HL-60 (cell line): ENCODE data around the gene WDFY4.
"Not testable (repeated sequence)": the region's sequence is repeated elsewhere in the genome, so short reads cannot be mapped to it uniquely, and the experiment has no call there.

ENCODE experiments used
- DNase-seq, 2 experiments: peaks; one replicate each; pipeline ENCODE4 v3.0.0-alpha.2; 2010 to 2020; ENCODE audit warnings: low read depth in 1 of 2, low spot score in 1 of 2
- H3K27ac ChIP-seq: fragments of 250-450 bp; sonication (Bioruptor Pico); replicated peaks from 2 replicates; pipeline ENCODE4 v1.5.1; 2020; ENCODE audit warnings: mild to moderate bottlenecking, moderate library complexity
- H3K27me3 ChIP-seq: fragments of 250-450 bp; sonication (Bioruptor Pico); 2 replicates; pipeline ENCODE4 v1.5.1; 2021; ENCODE audit warnings: mild to moderate bottlenecking, moderate library complexity; ENCODE audit not compliant: insufficient read depth, poor library complexity, severe bottlenecking
- H3K4me3 ChIP-seq: replicated peaks from 2 replicates; pipeline ENCODE4 v1.5.1; 2011; ENCODE audit warnings: mild to moderate bottlenecking, control low read depth, low read length; ENCODE audit not compliant: insufficient read depth
- GABPA ChIP-seq: IDR thresholded peaks from 2 replicates; pipeline ENCODE4 v1.6.1; 2012; ENCODE audit warnings: low read depth
- POLR2AphosphoS5 ChIP-seq: IDR thresholded peaks from 2 replicates; pipeline ENCODE4 v1.6.1; 2012; ENCODE audit warnings: low read depth
- SPI1 ChIP-seq: IDR thresholded peaks from 2 replicates; pipeline ENCODE4 v1.6.1; 2012; ENCODE audit warnings: low read depth, mild to moderate bottlenecking, borderline replicate concordance
- TF ChIP-seq, protein P1 (sequence below): IDR thresholded peaks from one replicate; pipeline ENCODE4 v1.5.1; 2011; ENCODE audit warnings: low read length, control low read depth, inconsistent platforms; ENCODE audit not compliant: insufficient read depth
- TF ChIP-seq, protein P2 (sequence below): IDR thresholded peaks from 2 replicates; pipeline ENCODE4 v1.6.1; 2012; ENCODE audit warnings: low read depth; ENCODE audit not compliant: insufficient replicate concordance

The WDFY4 gene

DNA sequence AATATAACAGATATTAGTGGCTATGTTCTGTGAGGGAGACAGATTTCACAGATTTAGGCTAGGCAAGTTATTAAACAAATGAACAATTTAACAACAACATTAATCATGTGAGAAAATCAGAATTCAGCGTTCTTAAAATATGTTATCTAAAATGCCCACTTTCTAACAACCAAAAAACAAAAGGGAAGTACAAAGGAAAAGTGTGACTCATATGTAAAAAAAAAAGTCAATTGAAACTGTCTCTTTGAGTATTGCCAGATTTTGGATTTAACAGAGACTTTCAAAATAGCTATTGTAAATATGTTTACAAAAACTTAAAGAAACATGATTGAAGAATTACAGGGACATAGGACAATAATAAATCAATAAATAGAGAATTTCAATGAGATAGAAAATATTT lies 45.0 kb upstream of the WDFY4 start:
- Histone ChIP-seq H3K4me3 (no peak overlapping the region), H3K27ac (no peak overlapping the region), H3K27me3 (no peaks in the 10 kb centered on the region)
- DNase-seq = no peak
- no peak for TF ChIP-seq GABPA
- TF ChIP-seq, protein P1, sequence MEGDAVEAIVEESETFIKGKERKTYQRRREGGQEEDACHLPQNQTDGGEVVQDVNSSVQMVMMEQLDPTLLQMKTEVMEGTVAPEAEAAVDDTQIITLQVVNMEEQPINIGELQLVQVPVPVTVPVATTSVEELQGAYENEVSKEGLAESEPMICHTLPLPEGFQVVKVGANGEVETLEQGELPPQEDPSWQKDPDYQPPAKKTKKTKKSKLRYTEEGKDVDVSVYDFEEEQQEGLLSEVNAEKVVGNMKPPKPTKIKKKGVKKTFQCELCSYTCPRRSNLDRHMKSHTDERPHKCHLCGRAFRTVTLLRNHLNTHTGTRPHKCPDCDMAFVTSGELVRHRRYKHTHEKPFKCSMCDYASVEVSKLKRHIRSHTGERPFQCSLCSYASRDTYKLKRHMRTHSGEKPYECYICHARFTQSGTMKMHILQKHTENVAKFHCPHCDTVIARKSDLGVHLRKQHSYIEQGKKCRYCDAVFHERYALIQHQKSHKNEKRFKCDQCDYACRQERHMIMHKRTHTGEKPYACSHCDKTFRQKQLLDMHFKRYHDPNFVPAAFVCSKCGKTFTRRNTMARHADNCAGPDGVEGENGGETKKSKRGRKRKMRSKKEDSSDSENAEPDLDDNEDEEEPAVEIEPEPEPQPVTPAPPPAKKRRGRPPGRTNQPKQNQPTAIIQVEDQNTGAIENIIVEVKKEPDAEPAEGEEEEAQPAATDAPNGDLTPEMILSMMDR = no peak

DNA sequence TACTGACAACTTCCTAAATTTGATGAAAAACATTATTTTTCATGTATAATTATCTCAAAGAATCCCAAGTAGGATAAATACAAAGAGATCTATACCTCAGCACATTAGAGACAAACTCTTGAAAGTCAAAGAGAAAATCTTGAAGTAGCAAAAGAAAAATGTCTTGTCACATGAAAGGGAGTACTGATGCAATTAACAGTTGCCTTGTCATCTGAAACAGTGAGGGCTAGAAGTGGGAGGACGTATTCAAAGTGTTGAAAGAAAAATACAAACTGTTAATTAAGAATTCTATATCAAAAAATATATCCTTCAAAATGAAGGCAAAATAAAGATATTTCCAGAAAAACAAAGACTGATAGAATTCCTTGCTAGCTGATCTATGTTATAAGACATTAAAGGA lies 44.3 kb upstream of the WDFY4 start:
- H3K4me3 ChIP-seq = no peak overlapping the region
- H3K27me3 ChIP-seq = no peaks in the 10 kb centered on the region
- DNase-seq = no peak
- TF ChIP-seq, protein P1 = no peak
- TF ChIP-seq POLR2AphosphoS5 (no peak), SPI1 (no peak)
- H3K27ac ChIP-seq = no peak overlapping the region

DNA sequence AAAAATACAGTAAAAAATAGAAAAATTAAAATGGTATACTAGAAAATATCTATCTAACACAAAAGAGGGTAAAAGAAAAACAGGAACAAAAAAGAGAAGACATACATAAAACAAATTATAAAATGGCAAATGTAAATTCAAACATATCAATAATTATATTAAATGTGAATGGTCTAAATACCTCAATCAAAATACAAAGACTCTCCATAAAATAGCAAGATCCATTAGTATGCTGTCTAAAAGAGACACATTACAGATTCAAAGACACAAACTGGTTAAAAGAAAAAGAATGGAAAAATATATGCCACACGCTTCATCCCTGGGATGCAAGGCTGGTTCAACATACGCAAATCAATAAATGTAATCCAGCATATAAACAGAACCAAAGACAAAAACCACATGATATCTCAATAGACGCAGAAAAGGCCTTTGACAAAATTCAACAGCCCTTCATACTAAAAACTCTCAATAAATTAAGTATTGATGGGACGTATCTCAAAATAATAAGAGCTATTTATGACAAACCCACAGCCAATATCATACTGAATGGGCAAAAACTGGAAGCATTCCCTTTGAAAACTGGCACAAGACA lies 43.5 kb upstream of the WDFY4 start:
- not testable (repeated sequence) for DNase-seq, H3K27me3 ChIP-seq, H3K4me3 ChIP-seq, H3K27ac ChIP-seq

DNA sequence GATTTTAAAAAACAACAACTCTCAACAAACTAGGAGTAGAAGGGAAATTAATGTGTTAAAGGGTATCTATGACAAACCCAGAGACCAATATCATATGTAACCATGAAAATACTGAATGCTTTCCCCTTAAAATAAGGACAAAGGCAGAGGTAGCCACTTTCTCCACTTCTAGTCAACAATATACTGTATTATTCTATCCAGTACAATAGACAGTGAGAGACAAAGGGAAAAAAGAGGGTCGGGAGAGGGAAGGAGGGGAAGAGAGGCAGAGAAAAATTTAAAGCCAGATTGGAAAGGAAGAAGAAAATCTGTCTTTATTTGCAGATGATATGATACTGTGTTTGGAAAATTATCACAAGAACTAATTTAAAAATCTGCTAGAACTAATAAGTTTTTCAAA lies 39.1 kb upstream of the WDFY4 start:
- no peak for DNase-seq
- Histone ChIP-seq H3K27ac (no peak overlapping the region), H3K4me3 (no peak overlapping the region), H3K27me3 (no peaks in the 10 kb centered on the region)
- TF ChIP-seq GABPA (no peak), POLR2AphosphoS5 (no peak), SPI1 (no peak)
- TF ChIP-seq, protein P1 = no peak
- TF ChIP-seq, protein P2, sequence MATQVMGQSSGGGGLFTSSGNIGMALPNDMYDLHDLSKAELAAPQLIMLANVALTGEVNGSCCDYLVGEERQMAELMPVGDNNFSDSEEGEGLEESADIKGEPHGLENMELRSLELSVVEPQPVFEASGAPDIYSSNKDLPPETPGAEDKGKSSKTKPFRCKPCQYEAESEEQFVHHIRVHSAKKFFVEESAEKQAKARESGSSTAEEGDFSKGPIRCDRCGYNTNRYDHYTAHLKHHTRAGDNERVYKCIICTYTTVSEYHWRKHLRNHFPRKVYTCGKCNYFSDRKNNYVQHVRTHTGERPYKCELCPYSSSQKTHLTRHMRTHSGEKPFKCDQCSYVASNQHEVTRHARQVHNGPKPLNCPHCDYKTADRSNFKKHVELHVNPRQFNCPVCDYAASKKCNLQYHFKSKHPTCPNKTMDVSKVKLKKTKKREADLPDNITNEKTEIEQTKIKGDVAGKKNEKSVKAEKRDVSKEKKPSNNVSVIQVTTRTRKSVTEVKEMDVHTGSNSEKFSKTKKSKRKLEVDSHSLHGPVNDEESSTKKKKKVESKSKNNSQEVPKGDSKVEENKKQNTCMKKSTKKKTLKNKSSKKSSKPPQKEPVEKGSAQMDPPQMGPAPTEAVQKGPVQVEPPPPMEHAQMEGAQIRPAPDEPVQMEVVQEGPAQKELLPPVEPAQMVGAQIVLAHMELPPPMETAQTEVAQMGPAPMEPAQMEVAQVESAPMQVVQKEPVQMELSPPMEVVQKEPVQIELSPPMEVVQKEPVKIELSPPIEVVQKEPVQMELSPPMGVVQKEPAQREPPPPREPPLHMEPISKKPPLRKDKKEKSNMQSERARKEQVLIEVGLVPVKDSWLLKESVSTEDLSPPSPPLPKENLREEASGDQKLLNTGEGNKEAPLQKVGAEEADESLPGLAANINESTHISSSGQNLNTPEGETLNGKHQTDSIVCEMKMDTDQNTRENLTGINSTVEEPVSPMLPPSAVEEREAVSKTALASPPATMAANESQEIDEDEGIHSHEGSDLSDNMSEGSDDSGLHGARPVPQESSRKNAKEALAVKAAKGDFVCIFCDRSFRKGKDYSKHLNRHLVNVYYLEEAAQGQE = no peak

DNA sequence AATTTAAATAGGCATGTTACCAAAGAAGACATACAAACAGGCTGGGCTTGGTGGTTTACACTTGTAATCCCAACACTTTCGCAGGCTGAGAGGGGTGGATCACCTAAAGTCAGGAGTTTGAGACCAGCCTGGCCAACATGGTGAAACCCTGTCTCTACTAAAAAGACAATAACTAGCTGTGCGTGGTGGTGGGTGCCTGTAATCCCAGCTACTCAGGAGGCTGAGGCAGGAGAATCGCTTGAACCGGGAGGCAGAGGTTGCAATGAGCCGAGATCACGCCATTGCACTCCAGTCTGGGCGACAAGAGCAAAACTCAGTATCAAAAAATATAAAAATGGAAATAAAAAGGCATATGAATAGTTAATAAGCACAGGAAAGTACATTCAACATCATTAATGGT lies 37.6 kb upstream of the WDFY4 start:
- H3K27me3 ChIP-seq, DNase-seq, H3K4me3 ChIP-seq, H3K27ac ChIP-seq: not testable (repeated sequence)
